DND-41 (cell line): ENCODE measurements around the gene ABCG1.

Source experiments
- EZH2 ChIP-seq: IDR thresholded peaks from 3 replicates; pipeline ENCODE4 v1.6.1; 2012; ENCODE audit warnings: borderline replicate concordance, low read depth, mild to moderate bottlenecking, moderate library complexity, low read length, inconsistent platforms; ENCODE audit not compliant: severe bottlenecking
- TF ChIP-seq, protein P1 (sequence below): IDR thresholded peaks from 2 replicates; pipeline ENCODE4 v1.5.1; 2012; ENCODE audit warnings: borderline replicate concordance, low read length, moderate library complexity, mild to moderate bottlenecking; ENCODE audit not compliant: poor library complexity, severe bottlenecking; ENCODE audit errors: extremely low read depth

GRCh38 chr21:42298237-42298636, 79.3 kb downstream of the ABCG1 start:
- TF ChIP-seq, protein P1, sequence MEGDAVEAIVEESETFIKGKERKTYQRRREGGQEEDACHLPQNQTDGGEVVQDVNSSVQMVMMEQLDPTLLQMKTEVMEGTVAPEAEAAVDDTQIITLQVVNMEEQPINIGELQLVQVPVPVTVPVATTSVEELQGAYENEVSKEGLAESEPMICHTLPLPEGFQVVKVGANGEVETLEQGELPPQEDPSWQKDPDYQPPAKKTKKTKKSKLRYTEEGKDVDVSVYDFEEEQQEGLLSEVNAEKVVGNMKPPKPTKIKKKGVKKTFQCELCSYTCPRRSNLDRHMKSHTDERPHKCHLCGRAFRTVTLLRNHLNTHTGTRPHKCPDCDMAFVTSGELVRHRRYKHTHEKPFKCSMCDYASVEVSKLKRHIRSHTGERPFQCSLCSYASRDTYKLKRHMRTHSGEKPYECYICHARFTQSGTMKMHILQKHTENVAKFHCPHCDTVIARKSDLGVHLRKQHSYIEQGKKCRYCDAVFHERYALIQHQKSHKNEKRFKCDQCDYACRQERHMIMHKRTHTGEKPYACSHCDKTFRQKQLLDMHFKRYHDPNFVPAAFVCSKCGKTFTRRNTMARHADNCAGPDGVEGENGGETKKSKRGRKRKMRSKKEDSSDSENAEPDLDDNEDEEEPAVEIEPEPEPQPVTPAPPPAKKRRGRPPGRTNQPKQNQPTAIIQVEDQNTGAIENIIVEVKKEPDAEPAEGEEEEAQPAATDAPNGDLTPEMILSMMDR: no peak
- no peak for TF ChIP-seq EZH2
